ENCODE measurements around the gene SPATA17.
A peak's percentile ranks its signal among the peaks of the same experiment; 100 is the strongest.
"Not testable (repeated sequence)": the region's sequence is repeated elsewhere in the genome, so short reads cannot be mapped to it uniquely, and the experiment has no call there.

The SPATA17 gene

DNA sequence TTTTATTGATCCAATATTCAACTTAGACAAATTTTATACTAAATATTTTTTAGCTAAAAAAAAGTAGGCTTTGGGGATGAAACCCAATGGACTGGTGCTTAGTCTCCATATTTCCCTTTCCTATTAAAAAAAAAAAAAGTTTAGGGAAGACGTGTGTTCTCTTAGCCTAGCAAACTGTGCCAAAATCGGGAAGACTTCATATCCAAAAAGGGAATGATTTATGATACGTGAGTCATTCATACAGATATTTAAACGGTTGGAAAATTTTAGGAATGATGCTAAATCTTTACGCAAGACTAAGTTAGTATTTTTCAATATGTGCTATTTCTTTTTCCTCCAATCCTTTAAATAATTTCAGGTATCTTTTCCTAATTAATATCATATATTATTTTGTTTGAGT is 50.7 kb downstream of the SPATA17 start:
- DNase-seq: no peak

DNA sequence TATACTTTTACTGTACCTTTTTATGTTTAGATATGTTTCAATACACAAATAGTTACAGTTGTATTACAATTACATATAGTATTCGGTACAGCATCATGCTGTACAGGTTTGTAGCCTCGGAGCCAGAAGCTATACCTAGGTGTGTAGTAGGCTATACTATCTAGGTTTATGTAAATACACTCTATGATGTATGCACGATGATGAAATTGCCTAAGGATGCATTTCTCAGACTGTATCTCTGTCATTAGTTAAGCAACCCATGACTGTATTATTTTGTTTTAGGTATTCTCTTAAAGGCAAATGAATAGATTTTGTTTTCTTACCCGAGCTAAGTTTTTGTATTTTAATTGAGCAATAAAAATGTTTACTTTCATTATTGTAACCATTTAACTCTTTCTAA is 56.4 kb downstream of the SPATA17 start:
- no peak for DNase-seq

DNA sequence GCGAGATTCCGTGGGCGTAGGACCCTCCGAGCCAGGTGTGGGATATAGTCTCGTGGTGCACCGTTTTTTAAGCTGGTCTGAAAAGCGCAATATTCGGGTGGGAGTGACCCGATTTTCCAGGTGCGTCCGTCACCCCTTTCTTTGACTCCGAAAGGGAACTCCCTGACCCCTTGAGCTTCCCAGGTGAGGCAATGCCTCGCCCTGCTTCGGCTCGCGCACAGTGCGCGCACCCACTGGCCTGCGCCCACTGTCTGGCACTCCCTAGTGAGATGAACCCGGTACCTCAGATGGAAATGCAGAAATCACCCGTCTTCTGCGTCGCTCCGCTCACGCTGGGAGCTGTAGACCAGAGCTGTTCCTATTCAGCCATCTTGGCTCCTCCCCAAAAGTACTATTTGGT is 65.0 kb downstream of the SPATA17 start:
- DNase-seq: not testable (repeated sequence)

DNA sequence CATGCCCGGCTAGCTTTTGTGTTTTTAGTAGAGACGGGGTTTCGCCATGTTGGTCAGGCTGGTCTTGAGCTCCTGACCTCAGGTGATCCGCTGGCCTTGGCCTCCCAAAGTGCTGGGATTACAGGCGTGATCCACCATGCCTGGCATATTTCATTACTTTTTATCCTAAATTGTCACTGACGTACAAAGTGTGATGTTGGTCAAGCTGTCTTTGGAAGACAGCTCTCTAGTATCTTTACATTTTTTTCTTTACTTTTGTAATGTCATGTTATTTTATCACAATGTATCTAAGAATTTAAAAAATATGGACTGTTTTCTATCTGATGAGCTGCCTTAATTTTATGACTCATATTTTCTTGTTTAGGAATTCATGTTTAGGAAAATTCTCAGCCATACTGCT is 72.2 kb downstream of the SPATA17 start:
- no peak for DNase-seq

DNA sequence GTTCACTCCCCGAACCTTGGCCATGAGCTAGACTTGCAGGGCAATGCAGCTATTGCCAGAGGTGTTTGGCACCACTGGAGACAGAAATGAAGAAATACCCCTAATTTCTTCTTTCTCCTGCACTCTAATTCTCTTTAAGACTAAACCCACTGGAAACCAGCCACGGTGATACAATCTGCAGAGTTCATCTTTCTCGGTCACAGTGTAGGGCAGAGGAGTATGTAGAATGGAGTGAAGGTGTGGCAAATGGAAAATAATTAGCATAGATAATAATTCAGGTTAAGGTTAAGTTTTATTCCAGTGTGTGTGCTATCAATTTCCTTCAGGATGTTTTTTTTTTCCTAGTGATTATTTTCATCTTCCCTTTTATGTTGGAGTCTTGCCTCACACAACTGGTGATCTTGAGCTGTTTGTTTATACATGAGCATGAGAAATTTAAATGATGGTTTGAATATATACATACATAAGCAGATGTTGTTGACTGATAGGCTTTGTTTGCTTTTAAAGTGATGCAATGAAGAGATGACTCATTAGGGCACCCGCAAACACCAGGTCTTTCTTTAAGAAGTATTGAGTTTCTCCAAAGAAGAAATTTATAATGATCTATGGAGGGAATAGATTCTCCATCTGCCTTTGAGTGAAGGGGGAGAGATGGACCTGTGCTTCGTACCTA is 81.9 kb downstream of the SPATA17 start:
- DNase-seq: no peak

DNA sequence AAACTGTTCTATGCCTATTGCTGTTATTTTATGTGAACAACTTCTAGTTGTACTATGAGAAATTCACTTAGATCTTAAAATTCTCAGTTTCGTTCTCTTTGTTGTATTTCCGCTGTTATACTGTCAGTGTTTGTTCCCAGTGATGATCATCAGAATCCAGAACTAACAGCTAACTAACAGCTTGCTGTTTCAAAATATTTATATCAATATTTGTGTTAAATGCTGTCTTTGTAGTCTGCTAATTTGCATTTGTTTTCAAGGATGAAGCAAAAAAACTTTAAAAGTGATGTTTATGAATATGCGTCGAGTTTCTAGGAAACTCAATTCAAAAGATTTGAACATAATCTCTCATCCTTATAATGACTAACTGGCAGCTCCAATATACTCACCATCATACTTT is 84.5 kb downstream of the SPATA17 start:
- DNase-seq: no peak

DNA sequence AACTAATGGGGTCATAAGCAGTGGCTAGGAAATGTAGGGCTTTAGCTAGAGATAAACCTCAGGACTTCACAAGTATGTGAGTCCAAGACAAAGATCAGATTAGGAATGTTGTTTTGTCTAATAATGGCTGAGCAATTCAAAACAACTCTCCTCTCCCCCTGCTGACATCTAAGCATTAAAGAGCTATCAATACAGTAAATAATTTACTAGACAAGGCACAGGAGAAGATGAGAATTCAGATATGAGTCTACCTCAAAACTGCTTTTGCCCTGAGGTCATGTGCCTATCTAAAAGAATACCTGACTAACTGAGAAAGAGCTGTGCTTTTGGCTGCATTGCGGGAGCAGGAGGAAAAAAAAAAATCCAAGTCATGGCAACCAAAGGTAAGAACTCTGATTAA is 86.8 kb downstream of the SPATA17 start:
- no peak for DNase-seq

DNA sequence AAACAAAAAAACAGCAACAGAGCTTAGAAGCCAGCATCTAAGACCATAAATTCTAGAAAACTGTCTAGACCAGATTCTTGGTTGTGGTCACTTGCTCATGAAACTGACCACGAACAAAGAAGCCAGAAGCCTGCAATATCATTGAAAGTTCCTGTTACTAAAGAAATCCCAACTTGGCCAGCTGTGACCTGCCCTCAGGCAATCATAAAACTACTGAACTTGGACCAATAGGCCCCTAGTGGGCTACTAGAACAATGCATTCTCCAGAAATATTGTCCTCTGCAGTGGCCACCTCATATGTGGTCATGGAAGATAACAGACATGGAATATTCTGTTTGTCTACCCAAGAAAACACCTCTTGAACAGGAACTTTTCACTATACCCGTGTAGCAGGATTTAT is 87.7 kb downstream of the SPATA17 start:
- no peak for DNase-seq

DNA sequence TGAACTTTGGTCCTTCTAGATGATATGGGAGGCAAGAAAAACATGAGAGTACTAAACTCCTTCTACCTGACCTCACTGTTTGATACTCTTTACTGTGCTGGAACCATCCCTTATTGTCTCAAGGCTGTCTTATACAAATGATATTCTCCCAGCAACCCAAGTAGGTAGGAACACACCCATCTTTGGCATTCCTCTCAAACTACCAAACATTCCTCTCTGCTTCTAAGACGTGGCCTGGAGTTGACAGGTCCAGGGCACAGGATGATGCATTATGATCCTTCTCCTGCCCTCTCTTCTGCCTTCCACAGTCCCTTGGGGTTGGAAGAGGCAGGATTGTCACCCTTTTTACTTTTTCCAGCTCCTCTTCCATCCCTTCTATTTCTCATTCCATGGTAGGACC is 90.5 kb downstream of the SPATA17 start:
- DNase-seq: no peak

DNA sequence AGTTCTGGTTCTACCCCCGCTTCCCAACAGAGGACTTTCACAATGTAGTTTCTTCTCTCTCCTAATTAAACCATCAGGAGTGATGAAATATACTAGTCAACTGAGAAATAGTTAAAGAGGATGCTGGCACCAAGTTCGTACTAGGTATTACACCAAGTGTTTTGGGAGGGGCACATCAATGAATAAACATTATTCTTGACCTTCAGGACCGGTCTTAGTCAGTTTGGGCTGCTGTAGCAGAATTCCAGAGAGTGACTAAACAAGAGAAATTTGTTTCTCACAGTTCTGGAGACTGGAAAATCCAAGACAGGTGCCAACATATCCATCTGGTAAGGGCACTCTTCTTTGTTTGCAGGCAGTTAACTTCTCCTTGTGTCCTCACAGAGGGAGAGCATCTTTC is 103.8 kb downstream of the SPATA17 start:
- no peak for DNase-seq

DNA sequence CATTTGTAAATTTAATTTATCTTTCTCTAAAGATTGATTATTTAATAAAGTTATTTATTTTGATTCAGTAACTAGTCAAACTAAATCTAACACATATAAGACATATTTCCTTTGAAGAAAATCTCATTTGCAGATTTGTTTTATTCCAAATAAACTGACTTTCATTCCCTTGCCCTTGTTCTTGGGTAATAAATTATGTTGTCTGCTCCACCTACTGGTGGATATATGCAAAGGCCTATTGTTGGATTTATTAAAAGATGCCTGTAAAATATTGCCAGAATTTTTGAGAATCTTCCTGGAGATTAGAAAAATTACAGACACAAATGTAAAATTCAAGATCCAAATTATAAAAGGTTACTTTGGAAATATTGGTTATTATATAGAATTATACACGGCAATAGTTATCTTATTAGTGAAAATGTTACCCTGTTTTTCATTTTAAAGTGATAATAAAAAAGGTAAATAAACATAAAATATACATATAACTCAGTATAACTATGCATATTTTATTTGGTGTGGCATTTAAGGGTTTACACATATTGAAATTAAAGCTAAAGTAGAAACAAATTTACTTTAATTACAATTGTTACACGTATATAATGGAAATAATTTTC is 116.1 kb downstream of the SPATA17 start:
- peak; percentile 2 for DNase-seq

DNA sequence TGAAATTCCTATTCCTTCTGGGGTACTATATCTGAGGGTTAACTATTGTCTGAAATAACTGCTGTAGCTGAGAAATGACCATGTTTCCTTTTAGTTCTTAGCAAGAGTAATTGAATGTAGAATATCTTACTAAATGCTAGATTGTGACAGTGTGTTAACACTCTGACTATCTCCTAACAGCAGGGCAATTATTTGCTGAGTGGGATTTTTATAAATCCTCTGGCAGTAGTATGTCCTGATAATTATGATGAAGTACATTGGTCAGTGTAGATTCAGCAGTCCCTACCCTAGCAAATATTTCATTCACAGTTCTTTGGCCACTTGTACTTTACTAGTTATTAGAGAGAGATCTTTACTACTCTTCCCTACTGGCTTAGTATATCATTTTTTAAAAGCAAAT is 138.6 kb downstream of the SPATA17 start:
- no peak for DNase-seq

DNA sequence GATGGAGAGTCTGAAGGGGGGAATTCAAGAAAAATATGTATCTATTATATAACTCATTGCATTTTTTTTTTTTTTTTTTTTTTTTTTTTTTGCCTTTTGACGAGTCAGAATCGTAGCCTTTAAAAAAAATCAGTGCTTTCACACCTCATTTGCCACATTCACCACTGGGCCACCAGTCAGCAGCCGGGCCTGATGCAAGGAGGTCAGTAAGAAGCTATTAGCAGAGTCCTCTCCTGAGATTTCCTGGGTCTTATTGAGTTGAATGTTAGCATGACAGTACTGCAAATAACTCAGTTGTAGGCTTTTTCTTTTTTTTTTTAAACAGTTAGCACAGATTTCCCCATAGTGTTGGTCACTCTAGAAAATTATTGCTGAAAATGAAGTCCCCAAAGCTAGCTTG is 139.8 kb downstream of the SPATA17 start:
- DNase-seq: no peak

DNA sequence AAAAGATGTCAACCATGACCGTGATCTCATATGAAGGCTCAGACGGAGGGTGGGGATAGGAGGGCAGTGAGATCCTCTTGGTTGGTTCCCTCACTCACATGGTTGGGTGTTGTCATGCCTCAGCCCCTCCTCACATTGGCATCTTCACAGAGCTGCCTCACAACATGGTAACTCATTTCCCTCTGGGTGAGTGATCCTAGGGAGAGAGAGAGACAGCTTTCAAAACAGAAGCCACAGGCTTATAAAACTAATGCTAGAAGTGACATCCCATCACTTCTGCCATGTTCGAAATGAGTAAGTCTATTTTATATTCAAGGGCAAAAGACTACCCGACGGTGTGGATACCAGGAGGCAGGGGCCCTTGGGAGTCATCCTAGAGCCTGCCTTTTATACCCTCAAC is 145.5 kb downstream of the SPATA17 start:
- DNase-seq: no peak

DNA sequence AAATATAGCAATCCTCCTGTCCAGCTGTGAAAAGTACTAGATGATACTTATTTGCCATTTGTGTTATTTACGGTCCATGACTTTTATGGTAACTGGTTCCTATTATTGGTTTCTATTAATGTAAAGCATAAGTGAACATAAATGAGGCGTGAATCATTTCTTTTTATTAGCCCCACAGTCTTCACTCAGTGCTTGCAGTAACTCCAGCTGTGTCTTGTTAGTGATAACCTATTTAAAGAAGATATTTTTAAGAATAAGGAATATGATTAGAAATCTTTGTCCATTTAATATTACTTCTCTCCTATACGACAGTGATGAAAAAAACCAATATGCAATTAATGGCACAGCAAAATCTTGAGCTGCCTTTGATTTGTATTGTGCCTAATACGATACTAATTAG is 149.9 kb downstream of the SPATA17 start:
- DNase-seq: no peak

DNA sequence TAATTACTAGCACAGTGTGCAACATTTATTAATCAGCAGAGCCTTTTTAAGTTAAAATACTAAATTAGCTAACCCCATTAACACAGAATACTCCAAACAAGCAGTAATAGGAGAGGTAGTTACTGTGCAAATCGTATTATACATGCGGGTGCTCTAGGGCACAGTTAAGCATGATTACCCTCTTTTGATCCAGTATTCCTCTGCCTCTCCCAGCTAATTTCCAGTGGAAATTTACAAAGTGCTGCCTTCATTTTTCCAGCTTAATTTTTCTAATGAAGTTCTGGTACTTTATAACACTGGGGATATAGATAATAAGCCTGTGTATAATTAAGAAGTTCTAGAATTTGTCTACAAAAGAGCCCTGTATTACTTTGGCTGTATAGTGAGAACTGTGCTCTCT is 159.9 kb downstream of the SPATA17 start:
- no peak for DNase-seq

DNA sequence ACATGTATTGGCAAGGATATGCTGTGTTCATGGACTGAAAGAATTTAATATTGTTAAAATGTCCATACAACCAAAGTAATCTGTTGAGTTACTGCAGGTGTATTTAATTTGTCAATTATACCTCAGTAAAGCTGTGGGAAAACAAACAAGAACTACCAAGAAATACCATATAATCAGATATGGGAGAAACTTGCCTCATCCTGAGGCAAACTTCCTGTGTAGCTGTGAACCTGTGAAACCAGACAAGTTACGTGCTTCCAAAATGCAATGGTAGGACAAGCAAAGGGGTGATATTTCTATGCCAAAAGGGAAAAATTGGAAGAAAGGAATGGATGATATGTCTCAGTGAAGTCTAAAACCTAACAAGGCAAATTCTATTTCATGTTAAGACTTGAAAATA is 174.6 kb downstream of the SPATA17 start:
- no peak for DNase-seq

DNA sequence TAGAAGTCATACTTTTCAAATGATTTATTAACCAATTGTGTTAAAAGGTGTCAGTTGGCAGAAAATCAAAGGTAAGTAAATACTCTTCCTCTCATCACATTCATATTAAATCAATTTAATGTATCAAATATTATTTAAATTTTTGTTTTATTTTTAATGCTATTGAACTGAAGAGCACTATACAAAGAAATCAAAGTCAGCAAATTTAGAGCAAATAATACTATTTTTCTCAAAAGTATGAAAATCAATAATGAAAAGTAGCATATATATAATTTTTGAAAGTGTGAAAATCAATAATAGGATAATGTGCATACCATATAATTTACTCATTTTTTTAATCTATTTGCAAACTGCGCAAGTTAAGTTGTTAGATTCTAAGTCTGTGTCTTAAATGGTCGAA is 181.0 kb downstream of the SPATA17 start:
- DNase-seq: no peak

DNA sequence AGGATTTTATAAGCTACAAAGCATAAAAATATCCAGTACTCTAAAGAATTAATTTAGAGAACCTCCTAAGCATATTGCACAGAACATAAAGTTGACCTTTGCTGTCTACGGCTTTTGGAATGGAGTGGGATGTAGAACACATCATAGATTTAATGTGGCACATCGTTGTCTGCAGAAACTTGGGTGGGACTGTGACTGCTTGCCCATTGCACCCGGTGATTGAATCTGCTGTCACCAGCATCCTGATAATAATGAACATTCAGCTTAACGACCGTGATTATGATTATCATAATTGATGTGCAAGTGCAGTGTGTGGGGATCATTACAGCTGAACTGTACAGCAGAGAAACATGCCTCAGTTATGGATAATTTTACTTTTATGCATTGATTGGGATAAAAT is 181.9 kb downstream of the SPATA17 start:
- DNase-seq: no peak

DNA sequence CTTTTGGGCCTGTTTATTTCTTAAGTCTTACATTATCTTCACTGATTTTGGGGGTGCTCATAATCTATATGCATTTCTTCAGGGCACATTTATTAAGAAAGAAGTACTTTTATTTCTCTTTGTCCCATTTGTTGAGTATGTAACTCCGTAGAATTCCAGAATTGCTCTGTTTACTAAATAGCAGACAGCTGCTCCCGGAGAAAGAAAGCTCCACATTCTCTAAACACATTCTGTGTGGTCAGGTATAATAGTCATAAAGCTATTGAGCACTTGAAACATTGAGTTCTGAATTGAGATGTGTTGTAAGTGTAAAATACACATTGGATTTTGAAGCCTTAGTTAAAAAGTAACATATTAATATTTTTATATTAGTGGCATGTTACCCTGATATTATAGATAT is 206.5 kb downstream of the SPATA17 start:
- no peak for DNase-seq

DNA sequence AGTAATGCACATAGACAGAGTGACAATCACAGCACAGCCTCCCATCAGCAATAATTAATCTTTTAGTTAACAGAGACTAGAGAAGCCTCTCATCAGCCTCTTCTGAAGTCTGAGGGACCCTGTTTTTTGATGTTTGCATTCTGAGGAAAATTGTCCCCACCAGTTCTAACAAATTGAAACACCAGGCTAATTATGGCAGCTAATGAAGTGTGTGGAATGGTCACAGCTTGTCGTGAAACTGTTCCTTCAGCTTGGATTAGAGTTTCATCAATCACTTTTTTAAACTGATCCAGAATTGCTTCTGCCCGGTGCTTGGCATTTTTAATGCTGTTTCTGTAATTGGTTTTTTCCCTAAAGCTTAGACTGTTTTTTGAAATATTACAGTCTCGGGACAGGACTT is 208.0 kb downstream of the SPATA17 start:
- DNase-seq: no peak

DNA sequence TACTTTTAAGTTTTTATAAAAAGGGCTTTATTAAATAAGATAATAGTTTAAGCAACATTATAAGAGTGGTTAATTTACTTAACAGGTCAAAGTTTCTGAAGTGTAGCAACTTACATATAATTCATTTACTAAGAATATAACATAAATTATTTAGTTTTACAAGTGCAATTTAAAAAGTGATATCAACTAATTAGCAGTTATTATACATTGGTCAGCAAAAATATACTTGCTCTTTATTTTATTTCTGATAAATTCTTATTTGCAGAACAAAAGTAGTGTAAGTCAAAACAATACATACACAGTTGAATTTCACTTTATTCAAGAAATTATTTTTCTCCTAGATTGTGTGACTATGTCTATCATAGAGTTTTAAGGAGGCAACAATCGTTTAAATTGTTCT is 215.6 kb downstream of the SPATA17 start:
- DNase-seq: no peak

DNA sequence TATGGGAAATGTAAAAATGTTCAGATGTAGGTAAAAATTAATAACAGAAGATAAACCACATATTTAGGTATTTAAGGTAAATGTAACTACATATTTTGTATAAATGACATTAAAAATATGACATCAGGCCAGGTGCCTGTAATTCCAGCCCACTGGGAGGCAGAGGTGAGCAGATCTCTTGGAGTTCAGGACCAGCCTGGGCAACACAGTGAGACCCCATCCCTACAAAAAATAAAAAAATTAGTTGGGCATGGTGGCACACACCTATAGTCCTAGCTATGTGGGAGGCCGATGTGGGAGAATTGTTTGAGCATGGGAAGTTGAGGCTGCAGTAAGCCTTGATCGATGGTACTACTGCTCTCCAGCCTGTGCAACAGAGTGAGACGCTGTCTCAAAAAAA is 216.5 kb downstream of the SPATA17 start:
- DNase-seq: no peak

DNA sequence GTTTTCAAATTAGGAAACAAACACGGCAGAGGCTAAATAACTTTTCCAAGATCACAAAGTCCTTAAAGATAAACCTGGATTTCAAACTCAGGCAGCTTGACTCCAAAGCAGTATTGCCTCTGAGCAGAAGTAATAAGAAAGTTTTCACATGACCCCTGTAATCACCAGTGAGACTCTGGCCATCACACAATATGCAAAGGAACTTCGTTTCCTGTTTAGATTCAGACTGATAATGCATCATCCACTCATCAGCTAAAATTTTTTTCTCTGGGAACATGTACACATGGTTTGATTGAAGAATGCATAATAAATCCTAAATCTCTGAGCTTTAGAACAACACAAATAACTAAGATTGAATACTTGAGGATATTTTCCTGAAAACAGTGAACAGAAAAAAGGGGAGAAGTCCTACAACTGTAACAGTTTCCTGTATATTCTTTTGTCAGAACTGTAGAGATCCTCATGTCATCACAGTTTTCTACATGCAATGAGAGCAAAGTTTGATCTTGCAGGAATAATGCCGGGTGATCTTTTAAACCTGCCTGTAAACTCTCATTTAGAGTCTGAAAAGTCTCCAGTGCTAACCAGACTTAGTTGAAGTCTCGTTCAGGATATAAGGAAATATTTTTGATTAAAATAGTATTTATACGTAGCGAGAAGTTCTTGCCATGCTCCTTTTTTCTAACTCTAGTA is 225.3 kb downstream of the SPATA17 start:
- no peak for DNase-seq

DNA sequence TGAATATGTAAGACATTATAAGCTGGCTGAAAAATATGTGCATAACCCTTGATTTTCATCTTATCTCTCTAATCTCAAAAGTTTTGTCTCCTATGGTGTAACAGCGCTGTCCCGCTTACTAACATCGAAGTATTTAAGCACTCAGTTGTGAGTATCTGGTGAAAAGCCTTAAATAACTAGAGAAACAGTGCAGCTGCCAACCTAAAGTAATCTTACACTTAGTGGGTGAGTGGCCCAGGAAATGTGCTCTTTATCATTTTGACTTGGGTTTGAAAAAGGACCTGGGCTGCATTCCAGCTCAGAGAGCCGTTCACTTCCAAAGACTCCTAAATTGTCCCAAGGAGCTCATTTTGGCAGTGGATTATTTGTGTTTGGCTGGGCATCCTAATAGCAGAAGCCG is 225.9 kb downstream of the SPATA17 start:
- peak; percentile 38 for DNase-seq

All from midbrain (tissue), 1 donor.